Mucosa of stomach (tissue), 1 donor: Measurements from ENCODE around the gene SNX19.

Experiments used
- H3K27me3 ChIP-seq: one replicate; pipeline ENCODE4 v1.7.0; 2013; ENCODE audit warnings: mild to moderate bottlenecking, low read length; ENCODE audit not compliant: control insufficient read depth, insufficient read depth
- H3K36me3 ChIP-seq: one replicate; pipeline ENCODE4 v1.7.0; 2013; ENCODE audit warnings: low read length; ENCODE audit not compliant: control insufficient read depth, insufficient read depth
- H3K4me1 ChIP-seq: one replicate; pipeline ENCODE4 v1.7.0; 2013; ENCODE audit warnings: mild to moderate bottlenecking, low read length; ENCODE audit not compliant: control insufficient read depth, insufficient read depth
- H3K4me3 ChIP-seq: one replicate; pipeline ENCODE4 v1.7.0; 2013; ENCODE audit warnings: low read length
- H3K9ac ChIP-seq: one replicate; pipeline ENCODE4 v1.7.0; 2013; ENCODE audit warnings: mild to moderate bottlenecking, low read length, moderate library complexity
- H3K9me3 ChIP-seq: one replicate; pipeline ENCODE4 v1.7.0; 2013; ENCODE audit warnings: mild to moderate bottlenecking, low read length, moderate library complexity; ENCODE audit not compliant: control insufficient read depth
- donor health status: Pancreatic carcinoma.

Gene SNX19

DNA sequence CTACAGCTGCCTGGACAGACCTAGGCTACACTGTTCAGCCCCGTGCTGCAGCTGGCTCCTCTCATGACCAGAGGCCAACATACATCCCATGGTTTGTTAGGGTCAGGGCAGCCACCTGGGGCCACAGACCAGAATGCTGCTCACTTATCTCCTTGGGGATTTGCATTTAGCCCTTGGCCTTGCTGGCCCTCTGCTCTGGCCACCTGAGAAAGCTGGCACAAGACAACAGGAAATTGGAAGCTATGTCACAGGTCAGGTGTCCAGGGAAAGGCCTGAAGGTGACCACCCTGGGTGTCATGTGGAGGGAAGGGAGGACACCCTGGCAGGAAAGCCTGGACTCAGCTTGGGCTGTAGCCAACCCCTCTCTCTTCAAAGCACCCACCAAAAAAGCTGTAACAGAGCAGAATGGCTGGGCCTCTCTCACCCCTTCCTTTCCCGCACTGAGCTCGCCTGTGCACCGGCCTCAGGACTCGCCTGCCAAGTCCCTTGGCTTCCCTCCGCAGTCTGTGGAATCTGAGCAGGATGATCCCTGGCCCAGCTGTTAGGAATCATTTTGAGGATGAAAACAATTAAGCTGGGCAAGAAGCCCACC lies 86.3 kb downstream of the SNX19 start:
- no peak overlapping the region for H3K9ac ChIP-seq
- H3K36me3 ChIP-seq = no peaks in the 10 kb centered on the region
- peaks cover 9% of the 10 kb centered on the region for H3K27me3 ChIP-seq
- H3K4me1 ChIP-seq = peaks cover 10% of the 10 kb centered on the region
- no peak overlapping the region for H3K4me3 ChIP-seq
- H3K9me3 ChIP-seq = no peaks in the 10 kb centered on the region

- Histone ChIP-seq H3K9me3 (no peaks in the 10 kb centered on the region), H3K4me1 (peaks cover 10% of the 10 kb centered on the region), H3K9ac (no peak overlapping the region)
Observed at GRCh38 chr11:130828741-130829140, 87.5 kb downstream of the SNX19 start.

DNA sequence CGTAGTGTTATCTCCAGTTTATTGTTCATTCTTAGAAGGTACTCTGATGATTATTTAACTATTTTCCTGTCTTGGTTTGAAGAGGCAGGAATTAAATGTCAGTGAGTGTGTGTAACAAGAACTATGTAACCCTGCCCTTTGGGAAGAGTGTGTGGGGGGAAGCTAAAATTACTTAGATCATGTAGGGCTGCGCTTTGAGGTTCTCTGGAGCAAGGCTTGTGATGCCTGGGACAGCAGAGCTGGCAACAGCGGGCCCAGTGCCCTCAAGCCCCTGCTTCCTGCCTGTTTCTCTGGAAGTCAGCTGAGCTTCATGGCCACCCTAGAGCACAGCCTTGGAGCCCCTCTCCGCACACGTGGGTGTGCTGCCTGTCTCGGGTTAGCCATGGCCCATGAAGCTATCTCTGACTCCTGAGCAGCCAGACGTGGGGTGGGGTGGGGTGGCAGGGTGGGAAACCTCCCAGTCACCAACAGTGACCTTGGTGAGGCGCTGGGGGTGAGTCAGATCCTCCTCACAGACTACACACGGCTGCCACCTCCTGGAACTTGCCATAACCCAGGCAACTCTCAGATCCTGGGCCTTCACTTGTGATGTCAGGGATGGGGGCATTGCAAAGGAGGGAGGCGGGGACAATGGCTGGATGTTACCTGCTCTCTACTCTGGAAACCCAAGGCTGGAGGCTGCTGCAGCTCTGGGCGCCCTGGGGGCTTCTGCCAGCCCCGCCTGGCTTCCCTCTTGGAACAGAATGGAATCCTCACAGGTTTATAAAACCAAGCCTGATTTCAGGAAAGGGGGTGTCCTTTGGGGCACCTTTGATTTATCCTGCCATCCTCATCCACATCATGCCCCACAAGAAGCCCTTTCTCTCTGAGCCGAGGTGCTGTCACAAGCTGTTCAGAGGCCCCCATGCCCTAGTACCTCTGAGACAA lies 88.6 kb downstream of the SNX19 start:
- Histone ChIP-seq H3K9me3 (no peaks in the 10 kb centered on the region), H3K9ac (no peak overlapping the region), H3K36me3 (no peaks in the 10 kb centered on the region), H3K4me3 (no peak overlapping the region), H3K27me3 (peaks cover 13% of the 10 kb centered on the region), H3K4me1 (peaks cover 10% of the 10 kb centered on the region)

More at GRCh38 chr11:130828741-130829140, 87.5 kb downstream of the SNX19 start:
- H3K4me3 ChIP-seq = no peak overlapping the region
- no peaks in the 10 kb centered on the region for H3K36me3 ChIP-seq
- H3K27me3 ChIP-seq = peaks cover 12% of the 10 kb centered on the region

DNA sequence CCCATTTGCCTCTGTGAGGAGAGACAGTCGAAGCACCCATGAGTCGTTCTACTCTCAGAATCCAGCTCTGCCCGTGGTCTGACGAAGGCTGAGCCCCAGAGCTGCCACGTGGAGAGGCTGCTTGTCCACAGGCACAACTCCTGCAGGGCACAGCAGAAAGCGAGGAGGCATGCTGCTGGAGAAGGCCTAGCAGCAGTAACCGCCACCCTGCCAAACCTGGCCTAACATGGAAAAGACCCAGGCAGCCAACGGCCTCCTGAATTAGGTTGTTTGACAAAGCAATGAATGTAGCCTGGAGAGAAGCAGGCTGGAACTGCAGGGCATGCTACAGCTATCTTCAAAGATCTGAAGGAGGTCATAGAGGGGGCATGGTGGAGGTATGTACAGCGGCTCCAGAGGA lies 89.7 kb downstream of the SNX19 start:
- no peaks in the 10 kb centered on the region for H3K9me3 ChIP-seq
- H3K4me1 ChIP-seq = peaks cover 10% of the 10 kb centered on the region
- H3K9ac ChIP-seq = no peak overlapping the region
- H3K27me3 ChIP-seq = peaks cover 9% of the 10 kb centered on the region
- no peaks in the 10 kb centered on the region for H3K36me3 ChIP-seq
- H3K4me3 ChIP-seq = no peak overlapping the region

- Histone ChIP-seq H3K4me1 (peaks cover 10% of the 10 kb centered on the region), H3K27me3 (peaks cover 9% of the 10 kb centered on the region), H3K4me3 (no peak overlapping the region)
Observed at GRCh38 chr11:130825983-130826382, 90.3 kb downstream of the SNX19 start.

GRCh38 chr11:130825561-130825960 lies 90.7 kb downstream of the SNX19 start:
- H3K9ac ChIP-seq = no peak overlapping the region
- H3K9me3 ChIP-seq = no peaks in the 10 kb centered on the region
- H3K36me3 ChIP-seq = no peaks in the 10 kb centered on the region
- peaks cover 10% of the 10 kb centered on the region for H3K4me1 ChIP-seq
- H3K4me3 ChIP-seq = no peak overlapping the region
- peaks cover 4% of the 10 kb centered on the region for H3K27me3 ChIP-seq

More at GRCh38 chr11:130825983-130826382, 90.3 kb downstream of the SNX19 start:
- Histone ChIP-seq H3K9me3 (no peaks in the 10 kb centered on the region), H3K36me3 (no peaks in the 10 kb centered on the region), H3K9ac (no peak overlapping the region)
